Astrocyte (in vitro differentiated cells and primary cell): ENCODE results near the gene EPHB2.

Experiments
- CTCF ChIP-seq: IDR thresholded peaks from 2 replicates; pipeline ENCODE4 v1.5.1; 2011; ENCODE audit warnings: low read depth, mild to moderate bottlenecking, inconsistent platforms, low read length, moderate library complexity; ENCODE audit not compliant: insufficient read depth
- EZH2 ChIP-seq: IDR thresholded peaks from 2 replicates; pipeline ENCODE4 v1.6.1; 2012; ENCODE audit warnings: mild to moderate bottlenecking, low read length, inconsistent platforms; ENCODE audit not compliant: insufficient read depth

DNA sequence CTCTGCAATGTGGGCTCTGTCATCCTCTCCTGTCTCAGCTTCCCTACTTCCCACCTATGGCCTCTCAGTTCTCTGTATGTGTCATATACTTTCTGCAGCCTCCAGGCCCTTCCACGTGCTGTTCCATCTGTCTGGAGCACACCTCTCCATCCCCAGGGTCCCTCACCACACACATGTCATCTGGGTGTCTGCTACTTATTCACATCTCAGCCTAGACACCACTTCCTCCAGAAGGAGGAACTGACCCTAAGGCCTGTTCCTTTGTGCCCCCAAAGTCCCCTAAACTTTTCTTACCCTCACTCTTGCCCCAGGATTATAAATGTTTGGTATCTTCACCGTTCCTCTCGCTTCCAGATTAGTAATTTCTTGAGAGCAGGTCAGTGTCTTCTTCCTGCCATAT is 251.9 kb downstream of the EPHB2 start:
- no peak for TF ChIP-seq CTCF
- no peak for TF ChIP-seq EZH2
